GM23338 (cell line): Measurements from ENCODE around the gene RPS18.
"Not testable (repeated sequence)": the region's sequence is repeated elsewhere in the genome, so short reads cannot be mapped to it uniquely, and the experiment has no call there.

ENCODE experiments used
- CREB1 ChIP-seq: fragments of 250-450 bp; sonication (Bioruptor Pico); IDR thresholded peaks from 2 replicates; pipeline ENCODE4 v1.5.0; 2020; ENCODE audit warnings: low read depth, mild to moderate bottlenecking, moderate library complexity
- CTCF ChIP-seq, 2 experiments: fragments of 200-600 bp in 1 of 2; sonication (generic) in 1 of 2; conservative IDR thresholded peaks; 2 replicates each; pipeline versions ENCODE4 v1.5.1 to v1.6.1; 2016 to 2017; ENCODE audit warnings: antibody characterized with exemption in 2 of 2, low read depth in 2 of 2, mild to moderate bottlenecking in 2 of 2, moderate library complexity in 1 of 2
- EZH2 ChIP-seq: fragments of 200-600 bp; sonication (generic); IDR thresholded peaks from one replicate; pipeline ENCODE4 v1.8.0; 2017; ENCODE audit warnings: antibody characterized with exemption, mild to moderate bottlenecking, low read depth; ENCODE audit not compliant: unreplicated experiment
- EZH2phosphoT487 ChIP-seq: fragments of 200-600 bp; sonication (generic); IDR thresholded peaks from one replicate; pipeline ENCODE4 v1.8.1; 2018; ENCODE audit warnings: antibody characterized with exemption; ENCODE audit not compliant: unreplicated experiment
- POLR2AphosphoS5 ChIP-seq: IDR thresholded peaks from 2 replicates; pipeline ENCODE4 v1.6.1; 2016; ENCODE audit warnings: antibody characterized with exemption, low read depth

DNA sequence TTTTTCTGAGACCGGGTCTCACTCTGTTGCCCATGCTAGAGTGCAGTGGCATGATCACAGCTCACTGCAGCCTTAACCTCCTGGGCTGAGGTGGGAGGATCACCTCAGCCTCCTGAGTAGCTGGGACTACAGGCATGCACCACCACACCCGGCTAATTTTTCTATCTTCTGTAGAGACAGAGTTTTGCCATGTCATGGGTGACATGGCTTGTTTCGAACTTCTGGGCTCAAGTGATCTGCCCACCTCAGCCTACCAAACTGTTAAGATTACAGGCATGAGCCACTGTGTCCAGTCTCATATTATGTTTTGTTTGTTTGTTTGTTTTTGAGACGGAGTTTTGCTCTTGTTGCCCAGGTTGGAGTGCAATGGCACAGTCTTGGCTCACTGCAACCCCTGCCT lies 13.3 kb downstream of the RPS18 start:
- not testable (repeated sequence) for TF ChIP-seq CTCF (conservative IDR thresholded peaks at IDR 0.05; ENCODE audit: low read depth in 2 of 2); EZH2phosphoT487; CREB1 (CRISPR knock-in tag); EZH2; POLR2AphosphoS5
